Peyer's patch (tissue), 4 donors: ENCODE data around the gene DMPK.
"Not testable (repeated sequence)": the region's sequence is repeated elsewhere in the genome, so short reads cannot be mapped to it uniquely, and the experiment has no call there.

Experiments
- POLR2A ChIP-seq, 2 donors: fragments of 450-650 bp; IDR thresholded peaks; one replicate each; pipeline ENCODE4 v1.5.1; 2017; ENCODE audit warnings: antibody characterized with exemption in 2 of 2, mild to moderate bottlenecking in 2 of 2, moderate library complexity in 2 of 2
- TF ChIP-seq, protein P1 (sequence below), 6 experiments: fragments of 450-650 bp in 4 of 6; fragments of 200-600 bp in 2 of 6; sonication (generic) in 1 of 6; IDR thresholded peaks; one replicate each; pipeline ENCODE4 v1.5.1; 2017 to 2019; ENCODE audit warnings: antibody characterized with exemption in 6 of 6, mild to moderate bottlenecking in 3 of 6, moderate library complexity in 1 of 6

DNA sequence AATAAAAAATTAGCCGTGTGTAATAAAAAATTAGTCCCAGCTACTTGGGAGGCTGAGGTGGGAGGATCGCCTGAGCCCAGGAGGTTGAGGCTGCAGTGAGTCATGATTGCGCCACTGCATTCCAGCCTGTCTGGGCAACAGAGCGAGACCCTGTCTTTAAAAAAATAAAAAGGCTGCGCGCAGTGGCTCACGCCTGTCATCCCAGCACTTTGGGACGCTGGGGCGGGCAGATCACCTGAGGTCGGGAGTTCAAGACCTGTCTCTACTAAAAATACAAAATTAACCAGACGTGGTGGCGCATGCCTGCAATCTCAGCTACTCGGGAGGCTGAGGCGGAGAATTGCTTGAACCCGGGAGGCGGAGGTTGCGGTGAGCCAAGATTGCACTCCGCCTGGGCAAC is 53.6 kb downstream of the DMPK start:
- TF ChIP-seq, protein P1, sequence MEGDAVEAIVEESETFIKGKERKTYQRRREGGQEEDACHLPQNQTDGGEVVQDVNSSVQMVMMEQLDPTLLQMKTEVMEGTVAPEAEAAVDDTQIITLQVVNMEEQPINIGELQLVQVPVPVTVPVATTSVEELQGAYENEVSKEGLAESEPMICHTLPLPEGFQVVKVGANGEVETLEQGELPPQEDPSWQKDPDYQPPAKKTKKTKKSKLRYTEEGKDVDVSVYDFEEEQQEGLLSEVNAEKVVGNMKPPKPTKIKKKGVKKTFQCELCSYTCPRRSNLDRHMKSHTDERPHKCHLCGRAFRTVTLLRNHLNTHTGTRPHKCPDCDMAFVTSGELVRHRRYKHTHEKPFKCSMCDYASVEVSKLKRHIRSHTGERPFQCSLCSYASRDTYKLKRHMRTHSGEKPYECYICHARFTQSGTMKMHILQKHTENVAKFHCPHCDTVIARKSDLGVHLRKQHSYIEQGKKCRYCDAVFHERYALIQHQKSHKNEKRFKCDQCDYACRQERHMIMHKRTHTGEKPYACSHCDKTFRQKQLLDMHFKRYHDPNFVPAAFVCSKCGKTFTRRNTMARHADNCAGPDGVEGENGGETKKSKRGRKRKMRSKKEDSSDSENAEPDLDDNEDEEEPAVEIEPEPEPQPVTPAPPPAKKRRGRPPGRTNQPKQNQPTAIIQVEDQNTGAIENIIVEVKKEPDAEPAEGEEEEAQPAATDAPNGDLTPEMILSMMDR (IDR thresholded peaks at IDR 0.05), result not testable (repeated sequence)
- not testable (repeated sequence) for TF ChIP-seq POLR2A (IDR thresholded peaks at IDR 0.05)
